ENCODE measurements around the gene FAF1.

DNA sequence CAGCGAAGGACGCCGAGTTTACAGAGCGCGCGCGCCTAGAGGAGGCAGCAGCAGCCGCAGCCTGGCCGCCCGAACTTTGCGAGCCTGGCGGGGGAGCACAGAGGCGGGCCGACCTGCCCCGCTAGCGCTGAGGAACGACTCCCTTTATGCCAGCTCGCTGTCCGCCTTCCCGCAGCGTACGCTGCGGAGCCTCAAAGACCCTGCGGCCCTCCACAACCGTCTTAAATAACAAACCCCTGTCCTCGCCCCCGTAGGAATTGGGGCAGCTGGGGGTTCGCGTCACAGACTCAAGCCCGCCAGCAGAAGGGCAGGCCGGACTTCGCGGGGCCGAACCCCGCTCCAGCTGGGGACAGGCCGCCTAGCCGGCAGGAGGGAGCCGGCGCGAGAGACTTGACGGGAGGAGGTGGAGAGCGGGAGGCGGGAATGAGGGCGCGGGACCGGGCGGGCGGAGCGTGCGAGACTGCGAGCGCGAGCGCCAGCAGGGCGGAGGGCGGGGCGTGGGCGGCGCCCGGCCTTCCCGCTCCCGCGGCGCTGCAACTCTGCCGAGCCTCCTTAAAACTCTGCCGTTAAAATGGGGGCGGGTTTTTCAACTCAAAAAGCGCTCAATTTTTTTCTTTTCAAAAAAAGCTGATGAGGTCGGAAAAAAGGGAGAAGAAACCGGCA is 8.2 kb upstream of the FAF1 start:
- TF ChIP-seq, protein P1, sequence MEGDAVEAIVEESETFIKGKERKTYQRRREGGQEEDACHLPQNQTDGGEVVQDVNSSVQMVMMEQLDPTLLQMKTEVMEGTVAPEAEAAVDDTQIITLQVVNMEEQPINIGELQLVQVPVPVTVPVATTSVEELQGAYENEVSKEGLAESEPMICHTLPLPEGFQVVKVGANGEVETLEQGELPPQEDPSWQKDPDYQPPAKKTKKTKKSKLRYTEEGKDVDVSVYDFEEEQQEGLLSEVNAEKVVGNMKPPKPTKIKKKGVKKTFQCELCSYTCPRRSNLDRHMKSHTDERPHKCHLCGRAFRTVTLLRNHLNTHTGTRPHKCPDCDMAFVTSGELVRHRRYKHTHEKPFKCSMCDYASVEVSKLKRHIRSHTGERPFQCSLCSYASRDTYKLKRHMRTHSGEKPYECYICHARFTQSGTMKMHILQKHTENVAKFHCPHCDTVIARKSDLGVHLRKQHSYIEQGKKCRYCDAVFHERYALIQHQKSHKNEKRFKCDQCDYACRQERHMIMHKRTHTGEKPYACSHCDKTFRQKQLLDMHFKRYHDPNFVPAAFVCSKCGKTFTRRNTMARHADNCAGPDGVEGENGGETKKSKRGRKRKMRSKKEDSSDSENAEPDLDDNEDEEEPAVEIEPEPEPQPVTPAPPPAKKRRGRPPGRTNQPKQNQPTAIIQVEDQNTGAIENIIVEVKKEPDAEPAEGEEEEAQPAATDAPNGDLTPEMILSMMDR (IDR thresholded peaks at IDR 0.05): peak; percentile 21 to 79 (median 44)
- peak in 1 of 2 donors; percentile 95 for TF ChIP-seq EP300 (IDR thresholded peaks at IDR 0.05)
- TF ChIP-seq POLR2A (IDR thresholded peaks at IDR 0.05): peak; percentile 75 to 76

Data from tibial nerve (tissue), 4 donors.